HG03159 (cell line): Measurements from ENCODE around the gene PRRC2A.

Source experiments
- ATAC-seq: cut with Tn5 transposase; IDR thresholded peaks from one replicate; pipeline ENCODE4 v1.9.1; 2021; ENCODE audit warnings: mild to moderate bottlenecking, moderate library complexity; ENCODE audit not compliant: unreplicated experiment

PRRC2A gene

DNA sequence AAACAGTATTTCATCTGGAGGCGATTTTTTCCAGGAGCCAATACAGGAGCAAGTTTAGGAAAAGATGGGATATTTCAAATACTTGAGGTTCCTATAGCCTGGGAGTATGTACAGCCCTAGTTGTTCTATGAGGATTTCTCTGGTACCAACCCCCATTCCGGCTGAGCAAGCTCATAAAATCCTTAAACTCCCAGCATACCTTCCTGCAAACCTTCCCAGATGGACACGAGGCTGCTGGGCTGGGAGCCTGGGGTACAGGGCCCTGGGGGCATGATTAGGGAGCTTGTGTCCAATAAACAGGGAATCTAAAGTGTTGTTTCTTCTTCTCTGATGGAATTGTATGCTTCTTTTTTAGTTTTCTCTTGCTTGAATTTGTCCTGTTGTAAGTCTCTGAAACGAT, 1.5 kb downstream of the PRRC2A start:
- ATAC-seq = no peak

DNA sequence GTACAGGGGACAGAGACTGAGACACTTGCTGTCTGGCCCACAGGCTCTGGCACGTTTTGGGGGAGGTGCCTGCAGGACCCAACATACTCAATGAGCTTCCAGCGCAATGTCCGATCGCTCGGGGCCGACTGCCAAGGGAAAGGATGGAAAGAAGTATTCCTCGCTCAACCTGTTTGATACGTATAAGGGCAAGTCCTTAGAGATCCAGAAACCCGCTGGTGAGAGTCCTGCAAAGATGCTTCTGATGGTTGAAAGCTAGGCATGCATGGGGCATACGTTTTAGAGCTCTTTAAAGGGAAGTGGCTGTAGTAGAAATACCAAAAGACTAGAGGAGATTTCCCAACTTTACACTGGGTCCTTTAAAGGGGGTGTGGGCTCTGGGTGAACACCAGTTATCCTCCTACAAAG, 2.2 kb downstream of the PRRC2A start:
- ATAC-seq = no peak

DNA sequence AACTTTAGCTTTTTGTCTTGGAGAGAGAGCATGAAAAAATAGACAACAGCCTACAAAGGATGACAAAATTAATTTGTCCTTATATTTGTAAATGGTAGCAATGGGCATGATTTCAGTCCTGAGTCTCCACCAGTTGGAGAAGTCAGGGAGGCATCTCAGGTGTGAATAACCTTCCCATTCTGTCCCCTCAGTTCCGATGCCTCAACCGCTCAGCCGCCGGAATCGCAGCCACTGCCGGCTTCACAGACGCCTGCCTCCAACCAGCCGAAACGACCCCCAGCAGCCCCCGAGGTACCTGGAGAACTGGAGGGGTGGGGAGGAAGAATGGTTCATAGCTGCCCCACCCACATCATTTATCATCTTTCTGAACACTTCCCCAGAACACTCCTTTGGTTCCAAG, 3.6 kb downstream of the PRRC2A start:
- ATAC-seq = no peak

DNA sequence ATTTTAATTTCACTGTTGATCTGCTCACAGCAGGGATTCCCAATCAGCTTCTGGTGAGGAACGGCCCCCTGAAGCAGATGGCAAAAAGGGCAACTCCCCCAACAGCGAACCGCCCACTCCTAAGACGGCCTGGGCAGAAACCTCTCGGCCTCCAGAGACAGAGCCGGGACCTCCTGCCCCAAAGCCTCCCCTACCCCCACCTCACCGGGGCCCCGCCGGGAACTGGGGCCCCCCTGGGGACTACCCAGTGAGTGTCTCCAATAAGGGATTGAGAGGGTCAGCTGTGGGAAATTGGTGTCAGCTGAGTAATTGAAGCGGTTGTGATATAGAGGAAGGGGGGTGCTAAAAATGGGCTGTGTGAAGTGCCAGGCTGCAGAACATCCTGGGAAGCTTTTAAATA, 6.4 kb downstream of the PRRC2A start:
- ATAC-seq = no peak

DNA sequence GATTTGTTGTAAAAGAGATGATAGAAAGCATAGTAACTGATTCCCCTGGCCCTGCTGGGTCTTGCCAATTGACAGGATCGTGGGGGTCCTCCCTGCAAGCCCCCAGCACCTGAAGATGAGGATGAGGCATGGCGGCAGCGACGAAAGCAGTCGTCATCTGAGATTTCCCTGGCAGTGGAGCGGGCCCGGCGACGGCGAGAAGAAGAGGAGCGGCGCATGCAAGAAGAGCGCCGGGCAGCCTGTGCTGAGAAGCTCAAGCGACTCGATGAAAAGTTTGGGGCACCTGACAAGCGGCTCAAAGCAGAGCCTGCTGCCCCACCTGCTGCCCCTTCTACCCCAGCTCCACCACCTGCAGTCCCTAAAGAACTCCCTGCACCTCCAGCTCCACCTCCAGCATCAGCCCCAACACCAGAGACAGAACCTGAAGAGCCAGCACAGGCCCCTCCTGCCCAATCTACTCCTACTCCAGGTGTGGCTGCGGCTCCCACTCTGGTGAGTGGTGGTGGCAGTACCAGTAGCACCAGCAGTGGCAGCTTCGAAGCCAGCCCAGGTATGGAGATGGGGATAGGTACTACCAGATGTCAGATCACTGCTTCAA, 7.3 kb downstream of the PRRC2A start:
- no peak for ATAC-seq

DNA sequence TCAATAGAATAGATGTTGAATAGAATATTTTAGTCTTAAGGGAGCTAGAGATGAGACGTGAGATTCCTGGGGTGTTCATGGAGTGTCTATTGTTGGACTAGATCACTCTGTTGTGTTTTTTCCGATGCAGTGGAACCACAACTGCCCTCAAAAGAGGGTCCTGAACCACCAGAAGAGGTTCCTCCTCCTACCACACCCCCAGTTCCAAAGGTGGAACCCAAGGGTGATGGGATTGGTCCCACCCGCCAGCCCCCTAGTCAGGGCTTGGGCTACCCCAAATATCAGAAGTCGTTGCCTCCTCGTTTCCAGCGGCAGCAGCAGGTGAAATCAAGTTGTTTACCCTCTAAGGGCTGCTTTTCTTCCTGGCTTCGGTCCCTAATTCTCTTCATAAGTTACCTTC, 8.5 kb downstream of the PRRC2A start:
- ATAC-seq = no peak

DNA sequence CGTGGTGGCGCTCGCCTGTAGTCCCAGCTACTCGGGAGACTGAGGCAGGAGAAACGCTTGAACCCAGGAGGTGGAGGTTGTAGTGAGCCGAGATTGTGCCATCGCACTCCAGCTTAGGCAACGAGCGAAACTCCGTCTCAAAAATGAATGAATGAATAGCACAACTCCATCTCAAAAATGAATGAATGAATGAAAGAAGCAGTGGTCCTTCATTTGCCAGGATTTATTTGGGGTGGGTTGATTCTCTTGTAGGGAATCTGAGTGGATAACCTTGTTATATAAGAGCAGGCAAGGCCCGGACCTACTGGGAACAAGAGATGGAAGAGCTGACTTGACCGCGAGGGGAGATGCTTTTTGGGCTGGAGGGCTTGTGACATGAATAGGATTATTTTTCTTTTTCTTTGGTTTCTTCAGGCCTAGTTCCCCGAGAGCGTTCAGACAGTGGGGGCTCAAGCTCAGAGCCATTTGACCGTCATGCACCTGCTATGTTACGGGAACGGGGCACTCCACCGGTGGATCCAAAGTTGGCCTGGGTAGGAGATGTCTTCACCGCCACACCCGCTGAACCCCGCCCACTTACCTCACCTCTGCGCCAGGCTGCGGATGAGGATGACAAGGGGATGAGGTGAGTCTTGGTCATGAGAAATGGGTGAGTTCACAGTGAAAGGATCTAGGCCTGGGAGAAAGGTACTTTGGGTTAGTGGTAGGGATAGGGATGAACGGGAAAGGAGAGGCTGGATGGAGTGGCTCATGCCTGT, 9.8 kb downstream of the PRRC2A start:
- ATAC-seq = no peak

DNA sequence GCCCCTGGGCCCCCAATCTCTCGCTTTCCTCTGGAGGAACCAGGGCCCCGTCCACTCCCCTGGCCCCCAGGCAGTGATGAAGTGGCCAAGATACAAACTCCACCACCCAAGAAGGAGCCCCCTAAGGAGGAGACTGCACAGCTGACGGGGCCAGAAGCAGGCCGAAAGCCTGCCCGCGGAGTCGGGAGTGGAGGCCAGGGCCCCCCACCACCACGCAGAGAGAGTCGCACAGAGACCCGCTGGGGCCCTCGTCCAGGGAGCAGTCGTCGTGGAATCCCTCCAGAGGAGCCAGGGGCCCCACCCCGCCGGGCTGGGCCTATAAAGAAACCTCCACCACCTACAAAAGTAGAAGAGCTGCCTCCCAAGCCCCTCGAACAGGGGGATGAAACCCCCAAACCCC, 10.7 kb downstream of the PRRC2A start:
- no peak for ATAC-seq

DNA sequence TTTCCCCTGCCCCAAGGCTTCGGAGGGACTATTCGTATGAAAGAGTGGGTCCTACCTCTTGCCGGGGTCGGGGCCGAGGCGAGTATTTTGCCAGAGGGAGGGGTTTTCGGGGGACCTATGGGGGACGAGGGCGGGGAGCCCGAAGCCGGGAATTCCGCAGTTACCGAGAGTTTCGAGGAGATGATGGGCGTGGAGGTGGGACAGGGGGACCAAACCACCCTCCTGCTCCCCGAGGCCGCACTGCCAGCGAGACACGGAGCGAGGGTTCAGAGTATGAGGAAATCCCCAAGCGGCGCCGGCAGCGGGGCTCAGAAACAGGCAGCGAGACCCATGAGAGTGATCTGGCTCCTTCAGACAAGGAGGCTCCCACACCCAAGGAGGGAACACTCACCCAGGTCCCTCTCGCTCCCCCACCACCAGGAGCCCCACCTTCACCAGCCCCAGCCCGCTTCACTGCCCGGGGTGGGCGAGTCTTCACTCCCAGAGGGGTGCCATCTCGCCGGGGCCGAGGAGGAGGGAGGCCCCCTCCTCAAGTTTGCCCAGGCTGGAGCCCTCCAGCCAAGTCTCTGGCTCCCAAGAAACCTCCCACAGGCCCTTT, 11.3 kb downstream of the PRRC2A start:
- no peak for ATAC-seq

DNA sequence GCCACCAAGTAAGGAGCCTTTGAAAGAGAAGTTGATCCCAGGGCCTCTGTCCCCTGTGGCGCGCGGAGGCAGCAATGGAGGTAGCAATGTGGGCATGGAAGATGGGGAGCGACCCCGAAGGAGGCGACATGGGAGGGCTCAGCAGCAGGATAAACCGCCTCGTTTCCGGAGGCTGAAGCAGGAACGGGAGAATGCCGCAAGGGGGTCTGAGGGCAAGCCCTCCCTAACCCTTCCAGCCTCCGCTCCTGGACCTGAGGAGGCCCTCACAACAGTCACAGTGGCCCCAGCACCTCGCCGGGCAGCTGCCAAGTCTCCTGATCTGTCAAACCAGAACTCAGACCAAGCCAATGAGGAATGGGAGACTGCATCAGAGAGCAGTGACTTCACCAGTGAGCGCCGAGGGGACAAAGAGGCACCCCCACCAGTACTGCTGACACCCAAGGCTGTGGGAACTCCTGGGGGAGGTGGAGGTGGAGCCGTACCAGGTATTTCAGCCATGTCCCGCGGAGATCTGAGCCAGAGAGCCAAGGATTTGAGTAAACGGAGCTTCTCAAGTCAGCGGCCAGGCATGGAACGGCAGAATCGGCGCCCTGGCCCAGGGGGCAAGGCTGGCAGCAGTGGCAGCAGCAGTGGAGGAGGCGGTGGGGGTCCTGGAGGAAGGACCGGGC, 11.9 kb downstream of the PRRC2A start:
- ATAC-seq = no peak

DNA sequence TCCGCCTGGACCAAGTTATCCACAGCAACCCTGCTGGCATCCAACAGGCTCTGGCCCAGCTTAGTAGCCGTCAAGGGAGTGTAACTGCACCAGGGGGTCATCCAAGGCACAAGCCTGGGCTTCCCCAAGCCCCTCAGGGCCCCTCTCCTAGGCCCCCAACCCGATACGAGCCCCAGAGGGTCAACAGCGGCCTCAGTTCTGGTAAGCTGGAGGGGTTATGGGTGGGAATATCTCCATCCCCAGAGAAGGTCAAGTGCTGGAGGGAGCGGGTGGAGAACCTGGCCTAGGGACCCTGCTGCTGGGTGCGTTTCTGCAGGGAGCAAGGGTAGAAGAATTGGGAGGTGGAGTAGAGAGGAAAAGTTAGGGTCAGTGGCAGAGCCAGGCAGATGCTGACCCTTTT, 12.9 kb downstream of the PRRC2A start:
- no peak for ATAC-seq

DNA sequence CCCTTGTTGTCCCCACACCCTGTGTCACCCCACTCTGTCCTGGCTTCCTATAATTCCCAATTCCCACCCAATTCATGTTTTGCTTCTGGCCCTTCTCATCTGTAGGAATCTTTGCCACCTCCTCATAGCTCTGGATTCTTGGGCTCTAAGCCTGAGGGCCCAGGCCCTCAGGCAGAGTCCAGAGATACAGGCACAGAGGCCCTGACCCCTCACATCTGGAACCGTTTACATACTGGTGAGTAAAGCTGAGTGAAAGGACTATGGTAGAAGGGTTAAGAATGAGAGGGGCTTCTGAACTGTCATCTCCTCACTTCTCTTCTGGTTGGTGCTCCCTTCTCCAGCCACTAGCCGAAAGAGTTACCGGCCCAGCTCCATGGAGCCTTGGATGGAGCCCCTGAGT, 13.6 kb downstream of the PRRC2A start:
- no peak for ATAC-seq

DNA sequence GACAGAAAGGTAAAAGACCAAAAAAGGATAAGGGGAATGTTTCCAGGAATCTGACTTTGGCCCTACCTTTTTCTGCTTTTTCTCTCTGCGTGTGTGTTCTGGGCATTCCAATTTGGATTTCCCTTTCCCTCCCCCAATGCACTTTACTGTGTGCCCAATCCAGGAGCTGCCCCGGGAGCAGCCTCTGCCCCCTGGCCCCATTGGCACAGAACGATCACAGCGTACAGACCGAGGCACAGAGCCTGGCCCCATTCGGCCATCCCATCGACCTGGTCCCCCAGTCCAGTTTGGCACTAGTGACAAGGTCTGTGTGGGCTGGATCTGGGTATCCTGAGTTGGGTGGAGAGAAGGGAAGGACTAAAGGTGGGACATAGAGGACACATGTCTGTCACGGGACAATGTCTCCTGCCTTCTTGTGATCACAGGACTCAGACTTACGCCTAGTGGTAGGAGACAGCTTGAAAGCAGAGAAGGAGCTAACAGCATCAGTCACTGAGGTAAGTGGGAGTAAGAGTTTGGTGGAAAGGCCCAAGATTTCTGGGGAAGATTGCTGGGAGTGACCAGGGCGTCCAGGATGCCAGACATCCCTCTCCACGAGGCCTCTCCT, 14.6 kb downstream of the PRRC2A start:
- no peak for ATAC-seq

DNA sequence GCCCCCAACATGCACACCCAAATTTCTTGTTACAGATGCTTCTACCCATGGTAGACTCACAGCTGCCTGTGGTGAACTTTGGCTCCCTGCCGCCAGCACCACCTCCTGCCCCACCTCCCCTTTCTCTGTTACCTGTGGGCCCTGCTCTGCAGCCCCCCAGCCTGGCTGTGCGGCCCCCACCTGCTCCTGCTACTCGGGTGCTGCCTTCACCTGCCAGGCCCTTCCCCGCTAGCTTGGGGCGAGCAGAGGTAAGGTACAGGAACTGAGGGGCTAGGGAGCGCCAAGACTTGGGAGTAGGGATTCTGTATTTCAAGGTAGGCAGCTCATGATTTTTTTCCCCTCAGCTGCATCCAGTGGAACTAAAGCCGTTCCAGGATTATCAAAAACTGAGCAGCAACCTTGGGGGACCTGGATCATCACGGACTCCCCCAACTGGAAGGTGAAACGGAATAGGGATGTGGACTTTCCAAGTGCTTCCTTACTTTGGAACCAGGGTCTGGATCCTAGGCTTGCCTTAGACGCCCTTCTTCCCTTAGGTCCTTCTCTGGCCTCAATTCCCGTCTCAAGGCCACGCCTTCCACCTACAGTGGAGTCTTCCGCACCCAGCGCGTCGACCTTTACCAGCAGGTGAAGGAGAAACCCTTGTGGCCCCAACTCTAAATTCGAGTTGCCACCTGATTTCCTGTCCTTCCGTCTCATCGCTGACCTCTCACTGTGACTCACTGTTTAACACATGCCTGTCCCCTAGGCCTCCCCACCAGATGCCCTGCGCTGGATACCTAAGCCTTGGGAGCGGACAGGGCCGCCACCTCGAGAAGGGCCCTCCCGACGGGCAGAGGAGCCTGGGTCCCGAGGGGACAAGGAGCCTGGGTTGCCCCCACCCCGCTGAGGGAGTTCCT, 16.4 kb downstream of the PRRC2A start:
- ATAC-seq = no peak

DNA sequence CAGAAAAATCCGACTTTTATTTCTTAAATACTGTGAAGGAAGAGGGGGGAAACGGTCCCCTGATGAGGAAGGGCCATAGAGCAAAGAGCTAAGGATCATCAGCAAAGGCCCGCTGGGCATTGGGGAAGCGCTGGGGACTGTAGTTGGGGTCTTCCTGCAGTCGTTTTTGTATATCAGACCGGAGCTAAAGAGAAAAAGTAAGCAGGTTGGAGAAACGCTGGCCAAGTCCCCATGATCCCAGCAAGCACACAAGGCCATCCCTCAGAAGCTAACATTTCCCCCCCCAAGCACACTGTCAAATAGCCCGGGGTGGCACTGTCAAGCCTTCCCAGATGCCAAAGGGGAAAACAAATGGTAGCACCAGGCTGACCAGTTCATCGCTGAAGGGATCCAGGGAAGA, 18.5 kb downstream of the PRRC2A start:
- no peak for ATAC-seq

DNA sequence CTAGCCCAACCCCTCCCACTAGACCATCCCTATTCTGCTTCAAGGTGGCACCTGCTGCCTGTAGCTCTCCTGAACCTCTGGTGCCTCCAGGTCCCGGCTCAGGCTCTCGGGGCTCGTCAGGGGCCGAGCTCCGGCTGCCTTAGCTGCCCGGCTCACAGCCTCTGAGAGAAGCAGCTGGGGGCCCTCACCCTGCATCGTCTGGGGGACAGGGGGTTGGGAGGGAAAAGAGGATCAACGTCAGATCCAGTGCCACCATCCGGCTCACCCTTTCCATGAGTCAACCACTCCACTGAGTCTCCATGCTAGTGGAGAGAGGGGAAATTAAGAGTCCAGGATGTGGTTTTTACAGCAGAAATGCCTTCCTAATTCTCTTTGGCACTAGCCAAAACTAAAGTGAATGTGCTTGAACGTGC, 18.9 kb downstream of the PRRC2A start:
- ATAC-seq = no peak

DNA sequence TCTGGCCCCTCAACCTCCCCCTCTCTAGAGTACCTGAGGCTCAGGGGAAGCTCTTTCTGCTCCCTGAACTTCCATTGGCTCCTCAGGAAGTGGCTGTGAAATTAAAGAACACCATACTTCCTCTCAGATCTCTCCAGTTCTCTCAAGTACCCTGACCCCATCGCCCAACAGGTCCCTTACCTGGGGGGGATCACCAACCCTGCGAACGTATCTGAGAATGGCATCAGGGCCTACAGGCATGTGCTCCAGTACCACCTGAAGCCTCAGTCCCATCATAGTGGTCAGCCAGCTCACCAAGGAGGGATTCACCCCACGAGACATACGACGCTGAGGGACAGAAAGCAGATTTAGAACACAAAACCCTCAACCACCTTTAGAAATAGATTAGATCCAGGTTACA, 20.1 kb downstream of the PRRC2A start:
- ATAC-seq = no peak

DNA sequence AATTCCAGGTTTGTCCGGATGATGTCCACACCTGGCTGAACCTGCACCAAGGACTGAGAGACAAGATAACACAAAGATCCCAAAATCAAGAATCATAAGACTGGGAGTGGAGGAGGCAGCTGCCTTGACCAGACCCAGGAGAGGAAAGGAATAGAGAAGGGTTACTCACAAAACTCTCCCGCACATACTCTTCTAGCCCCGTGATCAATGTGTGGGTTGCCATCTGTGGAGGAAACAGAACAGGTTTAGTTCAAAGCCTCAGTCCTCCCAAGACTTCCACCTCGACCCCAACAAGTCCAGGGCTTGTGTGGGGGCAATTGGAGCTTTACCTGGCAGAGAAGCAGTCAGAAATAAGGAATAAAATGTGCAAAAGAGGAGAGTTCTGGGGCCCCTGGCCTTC, 20.9 kb downstream of the PRRC2A start:
- ATAC-seq = no peak

DNA sequence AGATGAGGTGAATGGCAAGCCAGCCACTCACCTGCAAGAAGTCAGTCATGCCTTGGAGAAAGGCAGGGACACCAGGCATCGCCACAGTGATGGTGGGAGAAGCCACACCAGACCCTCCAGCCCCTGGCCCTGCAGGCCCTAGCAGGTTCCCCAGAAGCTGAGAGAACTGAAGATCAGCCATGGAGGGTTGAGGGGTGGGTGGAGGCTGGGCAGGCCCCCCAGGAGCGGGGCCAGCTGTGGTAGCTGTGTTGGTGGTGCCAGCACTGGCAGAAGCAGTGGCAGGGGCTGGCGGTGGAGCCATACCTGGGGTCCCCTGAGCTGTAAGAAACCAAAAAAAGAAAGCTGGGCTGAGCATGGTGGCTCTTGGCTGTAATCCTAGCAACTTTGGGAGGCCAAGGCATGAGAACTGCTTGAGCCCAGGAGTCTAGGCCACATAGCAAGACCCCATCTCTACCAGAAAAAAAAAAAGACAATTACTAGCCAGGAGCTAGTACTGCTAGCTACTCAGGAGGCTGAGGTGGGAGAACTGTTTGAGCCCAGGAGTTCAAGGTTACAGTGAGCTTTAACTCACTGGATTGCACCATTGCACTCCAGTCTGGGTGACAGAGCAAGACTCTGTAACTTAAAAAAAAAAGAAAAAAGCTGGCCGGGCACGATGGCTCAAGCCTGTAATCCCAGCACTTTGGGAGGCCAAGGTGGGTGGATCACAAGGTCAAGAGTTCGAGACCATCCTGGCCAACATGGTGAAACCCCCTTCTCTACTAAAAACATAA, 22.5 kb downstream of the PRRC2A start:
- no peak for ATAC-seq
